HG03575 (cell line): ENCODE data around the gene PRPF31.

Source experiments
- ATAC-seq: cut with Tn5 transposase; IDR thresholded peaks from one replicate; pipeline ENCODE4 v1.9.1; 2021; ENCODE audit not compliant: unreplicated experiment, insufficient number of reproducible peaks, low FRiP score; ENCODE audit errors: extremely low read depth

PRPF31 gene

DNA sequence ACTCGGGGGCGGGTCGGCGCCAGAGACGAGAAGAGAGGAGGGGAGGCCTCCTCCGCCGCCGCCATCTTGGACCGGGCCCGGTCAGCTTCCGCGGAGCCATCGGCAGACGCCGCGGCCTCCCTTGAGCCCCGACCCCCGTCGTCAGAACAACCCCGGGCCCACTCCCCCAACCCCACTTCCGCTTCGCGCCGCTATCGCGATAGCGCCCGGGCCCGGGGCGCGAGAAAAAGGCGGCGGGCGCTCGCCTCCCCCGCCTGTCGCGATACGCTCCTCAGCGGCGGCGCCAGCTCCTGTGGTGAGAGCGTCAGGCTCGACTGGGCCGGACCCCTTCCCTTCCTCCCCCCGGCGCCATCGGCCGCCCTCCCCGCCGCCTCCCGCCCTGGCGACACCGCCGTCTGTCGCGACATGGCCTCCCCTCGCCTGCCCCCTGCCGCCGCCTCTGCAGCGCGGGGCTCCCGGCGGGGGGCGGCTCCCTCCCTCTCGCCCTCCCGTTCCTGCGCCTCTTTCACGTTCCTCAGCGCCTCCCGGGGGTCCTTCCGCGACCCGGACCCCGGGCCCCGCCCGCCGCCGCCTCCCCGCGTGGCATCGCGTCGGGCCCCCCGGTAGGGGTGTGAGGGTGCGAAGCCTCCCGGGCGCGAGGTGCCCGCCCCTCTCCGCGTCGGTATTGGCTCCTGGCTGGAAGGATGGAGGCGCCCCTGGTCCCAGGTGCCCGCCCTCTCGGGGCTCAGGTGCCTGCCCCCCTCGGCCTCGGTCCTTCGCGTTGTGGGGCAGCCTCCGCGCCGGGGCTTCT is 22.3 kb downstream of the PRPF31 start, which contains the start of gene CNOT3:
TSS of gene CNOT3 (plus strand) at position 64 of the 790 bp plus-strand sequence. CDS start 5,217 bp downstream, outside the sequence.
- ATAC-seq = no peak

DNA sequence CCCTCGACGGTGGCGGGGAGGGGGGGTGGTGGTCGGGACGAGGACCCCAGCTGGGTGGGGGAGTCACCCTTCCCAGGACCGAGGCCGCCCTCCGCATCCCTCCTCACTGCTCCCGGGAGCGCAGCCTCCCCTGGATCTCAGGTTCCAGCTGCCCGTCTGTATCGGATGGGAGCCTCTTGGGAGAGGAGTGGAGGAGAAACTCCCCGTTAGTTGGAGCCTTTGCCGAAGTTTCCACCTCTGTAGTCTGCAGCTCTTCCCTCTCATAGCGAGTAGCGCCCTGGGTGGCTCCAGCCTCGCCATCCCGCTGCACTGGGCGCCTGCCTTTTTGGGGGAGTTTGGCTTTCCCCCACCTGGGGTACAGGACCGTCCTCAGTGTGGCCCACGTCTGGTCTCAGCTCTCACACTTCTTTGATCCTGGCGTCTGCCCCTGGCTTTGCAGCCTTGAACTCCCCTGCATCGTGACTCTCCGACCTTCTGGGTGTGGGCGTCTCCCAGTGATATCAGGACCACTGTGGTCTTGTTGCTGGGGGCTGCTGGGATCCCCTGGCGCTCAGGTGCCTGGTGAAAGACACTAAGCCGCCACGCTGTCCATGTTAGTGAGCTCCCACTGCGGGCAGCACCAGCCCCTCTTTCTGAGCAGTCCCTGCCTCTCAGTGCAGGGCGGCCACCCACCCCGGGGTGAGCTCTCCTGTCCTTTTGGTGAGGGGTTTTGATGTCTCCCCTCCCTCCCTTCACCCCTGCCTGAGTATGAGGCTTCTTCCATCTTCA is 23.1 kb downstream of the PRPF31 start:
- ATAC-seq = no peak

DNA sequence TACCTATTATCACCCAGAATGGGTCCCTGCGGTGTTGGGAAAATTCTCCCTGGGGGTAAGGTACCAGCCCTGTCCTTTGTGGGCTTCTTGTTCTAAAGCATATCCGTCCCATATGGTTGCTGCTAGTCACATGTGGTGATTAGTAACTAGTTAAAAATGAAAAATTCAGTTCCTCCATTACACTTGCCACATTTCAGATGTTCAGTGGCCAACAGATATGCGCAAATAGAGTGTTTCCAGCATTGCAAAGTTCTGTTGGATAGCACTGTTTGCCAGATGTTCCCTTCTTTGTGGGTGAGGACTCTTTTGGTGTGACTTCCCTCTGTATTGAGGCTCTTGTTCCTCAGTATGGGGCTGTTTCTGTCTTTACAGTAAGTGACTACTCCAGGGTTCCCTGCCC is 25.8 kb downstream of the PRPF31 start:
- ATAC-seq = no peak

DNA sequence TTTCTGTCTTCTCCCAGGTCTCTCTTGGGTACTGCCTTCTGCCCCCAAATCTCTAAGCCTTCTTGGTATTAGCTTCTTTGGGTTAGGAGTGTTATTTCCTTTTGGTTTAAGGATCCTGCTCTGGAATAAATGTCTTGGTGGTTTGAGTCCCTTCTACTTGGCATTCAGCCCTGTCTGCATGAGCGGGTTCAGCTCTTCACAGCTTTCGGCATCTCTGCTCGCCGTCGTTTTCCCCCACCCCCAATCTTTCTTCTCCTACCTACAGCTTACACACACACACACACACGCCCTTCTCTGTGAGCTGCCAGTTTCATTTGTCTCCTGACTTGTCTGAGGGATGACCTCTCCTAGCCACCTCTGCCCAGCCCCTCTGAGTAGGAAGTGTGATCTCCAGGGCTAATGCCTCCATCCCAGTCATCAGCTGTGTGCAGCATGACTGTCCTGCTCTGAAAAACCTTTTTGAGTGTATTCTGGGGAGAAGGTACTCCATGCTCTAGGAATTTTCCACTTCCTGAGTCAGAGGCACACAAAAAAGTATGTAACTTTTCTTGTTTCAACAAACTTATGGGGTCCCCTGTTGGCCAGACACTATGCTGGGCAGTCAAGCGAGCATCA is 26.7 kb downstream of the PRPF31 start:
- no peak for ATAC-seq

DNA sequence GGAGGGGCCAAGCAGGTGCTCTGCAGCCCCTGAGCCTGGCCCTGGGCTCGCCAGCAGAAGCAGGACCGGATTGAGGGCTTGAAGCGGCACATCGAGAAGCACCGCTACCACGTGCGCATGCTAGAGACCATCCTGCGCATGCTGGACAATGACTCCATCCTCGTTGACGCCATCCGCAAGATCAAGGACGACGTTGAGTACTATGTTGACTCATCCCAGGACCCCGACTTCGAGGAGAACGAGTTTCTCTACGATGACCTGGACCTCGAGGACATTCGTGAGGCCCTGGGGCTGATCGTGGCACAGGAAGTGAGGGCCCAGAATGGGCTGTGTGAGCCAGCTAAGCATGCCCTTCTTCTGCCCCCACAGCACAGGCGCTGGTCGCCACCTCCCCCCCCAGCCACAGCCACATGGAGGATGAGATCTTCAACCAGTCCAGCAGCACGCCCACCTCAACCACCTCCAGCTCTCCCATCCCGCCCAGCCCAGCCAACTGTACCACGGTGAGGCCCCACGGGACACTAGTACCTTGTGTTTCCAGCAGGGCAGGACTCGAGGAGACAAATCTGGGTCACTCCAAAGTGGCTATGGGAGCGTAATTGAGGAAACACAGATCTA is 30.1 kb downstream of the PRPF31 start:
- ATAC-seq = no peak

DNA sequence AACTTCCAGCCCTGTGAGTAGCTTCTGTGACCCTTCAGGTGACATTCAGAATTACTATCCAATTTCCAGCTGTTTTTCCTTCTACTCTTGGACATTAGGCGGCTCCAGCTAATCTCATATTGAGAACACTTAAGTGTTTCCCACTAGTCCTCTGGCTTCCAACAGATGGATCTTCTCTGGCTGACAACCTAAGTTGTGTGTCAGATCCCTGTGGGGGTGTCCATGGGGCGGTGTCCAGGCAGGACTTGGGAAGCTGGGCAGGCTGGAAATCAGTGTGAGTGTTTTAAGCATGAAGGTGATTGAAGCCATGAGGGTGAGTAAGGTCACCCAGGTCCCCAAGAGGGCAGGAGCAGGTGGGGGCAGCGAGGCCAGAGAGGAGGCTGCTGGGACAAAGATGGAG is 32.1 kb downstream of the PRPF31 start:
- ATAC-seq = no peak

DNA sequence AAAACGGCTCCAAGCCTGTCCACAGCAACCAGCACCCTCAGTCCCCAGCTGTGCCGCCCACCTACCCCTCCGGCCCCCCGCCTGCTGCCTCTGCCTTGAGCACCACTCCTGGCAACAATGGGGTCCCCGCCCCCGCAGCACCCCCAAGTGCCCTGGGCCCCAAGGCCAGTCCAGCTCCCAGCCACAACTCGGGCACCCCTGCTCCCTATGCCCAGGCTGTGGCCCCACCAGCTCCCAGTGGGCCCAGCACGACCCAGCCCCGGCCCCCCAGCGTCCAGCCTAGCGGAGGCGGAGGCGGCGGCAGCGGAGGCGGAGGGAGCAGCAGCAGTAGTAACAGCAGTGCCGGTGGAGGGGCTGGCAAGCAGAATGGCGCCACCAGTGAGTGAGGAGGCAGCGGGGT is 32.6 kb downstream of the PRPF31 start:
- ATAC-seq = no peak

DNA sequence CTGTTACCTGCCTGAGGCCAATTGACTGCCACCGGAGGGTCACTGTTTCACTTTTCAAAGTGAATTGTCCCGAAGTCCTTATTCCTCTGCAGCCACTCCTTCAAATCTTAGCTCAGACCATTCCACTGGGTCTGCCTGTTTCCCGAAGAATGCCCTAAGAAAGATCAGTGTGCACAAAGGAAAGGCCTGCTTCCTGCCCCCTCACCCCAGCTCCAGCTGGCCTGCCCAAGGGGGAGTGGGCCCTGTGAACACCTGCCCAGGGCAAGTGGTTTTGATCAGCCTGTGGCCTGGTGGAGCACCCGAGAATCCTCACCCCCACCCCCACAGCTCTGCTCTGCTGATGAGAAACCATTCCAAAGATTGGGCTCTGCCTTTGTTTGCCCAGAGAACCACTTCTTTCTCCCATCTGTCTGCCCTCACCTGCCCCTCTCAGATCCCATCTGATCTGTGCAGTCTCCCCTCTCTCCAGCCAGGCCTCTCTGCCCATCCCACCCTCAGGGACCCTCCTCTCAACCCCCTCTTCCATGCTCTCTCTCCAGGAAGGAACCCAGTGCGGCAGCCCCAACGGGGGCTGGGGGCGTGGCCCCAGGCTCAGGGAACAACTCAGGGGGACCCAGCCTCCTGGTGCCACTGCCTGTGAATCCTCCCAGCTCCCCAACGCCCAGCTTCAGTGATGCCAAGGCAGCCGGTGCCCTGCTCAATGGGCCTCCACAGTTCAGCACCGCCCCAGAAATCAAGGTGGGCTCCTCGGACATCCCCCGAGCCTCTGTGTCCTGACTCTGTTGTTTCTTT is 33.7 kb downstream of the PRPF31 start:
- ATAC-seq = no peak

DNA sequence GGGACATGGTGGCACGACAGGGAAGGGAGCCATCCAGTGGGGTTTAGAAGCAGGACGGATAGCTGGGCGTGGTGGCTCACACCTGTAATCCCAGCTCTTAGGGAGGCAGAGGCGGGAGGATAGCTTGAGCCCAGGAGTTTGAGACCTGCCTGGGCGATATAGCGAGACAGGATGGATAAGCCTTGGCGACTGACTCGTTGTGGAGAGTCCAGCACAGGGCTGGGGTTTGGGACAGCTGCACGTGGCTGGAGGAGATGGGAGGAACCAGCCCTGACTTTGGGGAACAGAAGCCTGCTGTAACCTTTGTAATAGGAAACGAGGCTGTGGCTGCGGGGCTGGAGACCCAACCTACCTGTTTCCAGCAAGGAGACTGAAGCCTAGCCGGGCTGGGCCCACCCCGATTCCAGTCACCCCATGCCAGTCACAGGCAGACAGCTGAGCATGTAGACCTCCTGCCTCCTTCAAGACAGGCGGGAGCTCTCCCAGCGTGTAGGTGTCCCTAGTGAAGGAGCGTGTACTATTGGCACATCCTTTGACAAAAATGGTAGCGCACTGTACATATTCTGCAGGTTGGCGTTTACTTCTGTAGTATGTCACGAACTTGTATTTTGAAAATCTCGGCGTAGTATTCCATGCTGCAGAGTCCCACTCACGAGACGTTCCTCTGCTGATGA is 35.9 kb downstream of the PRPF31 start:
- ATAC-seq = no peak

DNA sequence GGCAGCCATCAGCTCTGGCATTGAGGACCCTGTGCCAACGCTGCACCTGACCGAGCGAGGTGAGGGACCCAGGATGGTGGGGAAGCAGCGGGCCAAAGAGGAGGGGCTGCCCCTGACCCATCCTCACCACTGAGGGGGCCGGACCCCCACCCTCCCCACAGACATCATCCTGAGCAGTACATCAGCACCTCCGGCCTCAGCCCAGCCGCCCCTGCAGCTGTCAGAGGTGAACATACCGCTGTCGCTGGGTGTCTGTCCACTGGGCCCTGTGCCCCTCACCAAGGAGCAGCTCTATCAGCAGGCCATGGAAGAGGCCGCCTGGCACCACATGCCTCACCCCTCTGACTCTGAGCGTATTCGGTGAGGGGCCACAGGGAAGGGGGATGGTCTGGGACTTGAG is 36.7 kb downstream of the PRPF31 start:
- no peak for ATAC-seq

DNA sequence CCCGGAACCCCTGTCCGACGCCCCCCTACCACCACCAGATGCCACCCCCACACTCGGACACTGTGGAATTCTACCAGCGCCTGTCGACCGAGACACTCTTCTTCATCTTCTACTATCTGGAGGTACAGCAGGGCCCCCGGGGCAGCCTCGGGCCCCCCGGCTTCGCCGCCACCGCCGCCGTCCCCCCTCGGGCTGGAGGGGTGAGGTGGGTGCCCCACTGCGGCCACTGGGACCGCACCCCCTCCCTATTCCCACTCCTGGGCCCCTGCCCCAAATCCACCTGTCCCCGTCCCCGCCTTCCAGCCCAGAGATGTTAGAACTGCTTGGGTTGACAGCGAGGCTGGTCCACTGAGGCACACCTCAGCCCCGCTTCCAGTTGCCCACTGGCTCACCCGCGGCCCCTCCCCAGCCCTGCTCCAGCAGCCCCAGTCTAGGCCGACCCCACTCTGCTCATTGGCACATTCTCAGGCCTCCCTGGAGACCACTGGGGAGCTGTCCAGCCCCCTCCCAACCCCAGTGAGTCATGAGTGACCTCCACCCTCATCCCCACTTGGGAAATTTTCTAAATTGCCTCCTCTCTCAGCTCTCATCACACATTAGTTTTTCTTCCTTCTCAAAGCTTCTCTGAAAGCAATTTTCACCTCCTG is 37.4 kb downstream of the PRPF31 start:
- ATAC-seq = no peak

DNA sequence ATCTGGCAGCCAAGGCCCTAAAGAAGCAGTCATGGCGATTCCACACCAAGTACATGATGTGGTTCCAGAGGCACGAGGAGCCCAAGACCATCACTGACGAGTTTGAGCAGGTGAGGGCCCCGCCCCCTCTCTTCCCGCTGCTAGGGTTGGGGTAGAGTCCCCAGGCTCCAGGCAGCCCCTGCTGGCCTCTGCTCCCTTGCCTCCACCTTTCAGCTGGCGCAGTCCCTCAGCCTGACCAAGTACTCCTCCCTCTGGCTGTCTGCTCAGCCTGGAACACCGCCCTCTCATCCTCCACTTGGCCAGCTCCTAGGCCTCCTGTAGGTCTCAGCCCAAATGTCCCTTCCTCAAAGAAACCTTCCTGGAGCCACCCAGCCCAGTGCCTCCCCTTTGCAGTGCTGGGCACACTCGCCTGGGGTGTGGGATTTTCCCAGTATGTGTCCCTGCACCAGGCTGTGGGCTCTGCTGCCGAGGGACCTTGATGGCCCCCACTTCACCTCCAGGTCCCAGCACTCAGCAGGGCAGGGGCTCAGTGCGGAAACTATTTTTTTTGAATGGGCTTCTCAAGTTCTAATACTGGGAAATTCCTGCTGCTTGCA is 38.3 kb downstream of the PRPF31 start:
- ATAC-seq = no peak

DNA sequence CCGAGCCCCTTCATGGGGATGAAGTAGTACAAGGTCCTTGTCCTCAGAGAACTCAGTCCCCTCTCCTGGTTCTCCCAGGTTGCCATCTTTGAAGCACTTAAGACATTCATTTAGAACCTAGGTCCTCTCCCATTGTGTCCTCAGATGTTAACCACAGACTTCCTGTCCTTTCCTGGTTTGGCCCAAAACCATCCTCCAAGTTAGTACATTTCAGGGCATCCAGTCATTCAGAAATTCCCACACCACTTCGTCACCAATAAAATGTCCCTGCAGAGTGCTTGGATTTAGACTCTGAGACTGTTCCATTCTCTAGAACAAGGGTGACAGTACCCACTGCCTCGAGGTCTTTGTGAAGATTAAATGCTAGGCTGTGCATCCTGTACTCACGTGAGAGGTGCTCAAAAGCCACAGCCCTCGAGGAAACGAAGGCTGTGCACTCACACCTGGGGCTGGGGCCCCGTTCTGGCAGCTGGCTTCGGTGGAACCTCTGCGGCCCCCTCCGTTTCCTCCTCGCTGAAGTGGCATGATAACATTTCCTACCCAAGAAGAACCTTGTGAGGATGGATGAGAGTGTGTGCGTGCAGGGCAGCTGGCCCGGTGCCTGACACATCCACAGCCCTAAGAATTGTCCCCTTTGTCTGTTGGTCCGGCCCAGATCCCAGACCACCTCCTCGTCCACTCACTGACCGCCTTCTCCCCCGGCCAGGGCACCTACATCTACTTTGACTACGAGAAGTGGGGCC is 39.2 kb downstream of the PRPF31 start:
- no peak for ATAC-seq

DNA sequence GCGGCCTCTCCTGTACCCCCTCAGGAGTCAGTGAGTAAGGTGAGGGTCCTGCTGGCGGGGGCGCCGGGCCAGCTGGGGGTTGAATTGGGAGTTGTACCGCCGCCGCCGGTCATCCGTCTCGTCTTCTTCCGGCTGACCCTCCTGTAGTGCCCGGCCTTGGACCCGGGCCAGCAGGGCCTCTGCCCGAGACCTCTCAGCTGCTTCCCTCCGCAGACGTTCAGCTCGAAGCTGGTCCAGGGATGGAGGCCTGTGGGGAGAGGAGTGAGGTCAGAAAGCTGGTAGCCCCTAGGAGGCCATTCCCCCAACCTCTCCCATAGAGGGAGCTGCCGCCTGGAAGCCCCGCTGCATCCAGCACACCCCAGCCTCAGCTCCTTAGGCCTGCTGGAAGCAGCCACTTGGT is 40.1 kb downstream of the PRPF31 start:
- no peak for ATAC-seq

DNA sequence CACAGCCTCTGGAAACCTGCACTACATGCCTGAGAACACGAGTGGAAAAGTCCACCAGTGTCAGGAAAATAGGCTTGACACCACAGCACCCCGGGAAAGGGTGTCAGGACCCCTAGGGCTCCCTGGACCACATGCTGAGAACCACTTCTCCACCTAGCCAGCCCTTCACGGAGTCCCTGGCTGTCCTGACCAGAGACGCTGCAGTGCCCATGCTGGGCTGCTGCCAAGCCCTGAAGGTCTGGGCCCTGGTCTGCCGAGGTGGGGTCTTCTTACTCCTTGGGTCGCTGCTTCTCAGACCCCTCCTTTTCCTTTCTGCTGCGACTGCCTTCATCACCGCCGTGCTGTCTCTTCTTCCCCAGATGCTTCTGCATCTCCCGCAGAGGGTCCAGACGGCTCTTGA is 40.9 kb downstream of the PRPF31 start:
- no peak for ATAC-seq

DNA sequence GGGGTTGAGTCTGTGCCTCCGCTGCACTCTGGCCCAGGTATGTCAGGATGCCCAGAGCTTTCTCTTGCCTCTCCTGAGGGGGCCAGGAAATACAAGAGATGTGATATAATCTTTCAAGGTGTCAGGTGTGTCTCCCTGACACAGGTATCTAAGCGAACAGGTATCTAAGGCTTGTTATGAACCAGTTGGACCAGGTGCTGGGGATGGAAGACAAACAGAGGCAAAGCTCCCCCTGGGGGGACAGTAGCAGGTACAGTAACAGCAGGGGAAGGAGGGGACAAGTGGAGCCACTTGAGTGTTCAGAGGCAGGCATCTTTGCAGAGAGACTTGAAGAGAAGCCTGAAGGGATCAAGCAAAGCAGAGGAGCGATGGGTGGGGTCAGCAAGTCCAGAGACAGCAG is 41.4 kb downstream of the PRPF31 start:
- ATAC-seq = no peak

DNA sequence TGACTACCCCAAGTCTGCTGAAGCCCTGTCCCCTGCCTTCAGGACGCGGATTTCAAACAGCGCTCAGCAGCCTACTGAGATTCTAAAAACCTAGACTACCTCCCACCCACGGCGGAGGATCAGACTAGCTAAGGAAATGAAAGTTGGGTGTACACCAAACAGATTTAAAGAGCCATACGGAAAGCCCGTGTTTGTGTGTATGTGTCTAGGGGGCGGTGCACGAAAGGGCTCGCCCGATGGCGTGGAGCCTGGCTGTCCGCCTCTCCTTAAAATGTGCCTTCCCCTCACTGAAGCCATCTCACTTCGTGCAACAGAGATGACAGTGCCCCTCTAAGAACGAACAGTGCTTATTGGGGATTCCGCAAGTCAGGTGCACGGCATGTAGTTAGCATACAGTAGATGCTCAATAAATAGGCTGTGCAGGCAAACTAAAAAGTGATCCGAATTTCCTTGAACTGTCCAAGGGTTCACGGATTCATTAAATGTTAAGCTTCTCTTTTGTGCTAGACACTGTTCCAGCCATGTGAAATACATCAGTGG is 43.3 kb downstream of the PRPF31 start:
- no peak for ATAC-seq
